Fibroblast of lung (primary cell): Measurements from ENCODE around the gene VAPB.

Experiments
- CTCF ChIP-seq, 2 donors: IDR thresholded peaks in 1 of 2; conservative IDR thresholded peaks in 1 of 2; 1 replicate in 1 of 2; 2 replicates in 1 of 2; pipeline ENCODE4 v1.5.1; 2011 to 2012; ENCODE audit warnings: low read length in 2 of 2, control low read depth in 1 of 2, inconsistent platforms in 1 of 2, low read depth in 1 of 2, mild to moderate bottlenecking in 1 of 2
- EZH2 ChIP-seq: IDR thresholded peaks from 2 replicates; pipeline ENCODE4 v1.5.1; 2012; ENCODE audit warnings: low read length, control low read depth, mild to moderate bottlenecking; ENCODE audit errors: missing control alignments

DNA sequence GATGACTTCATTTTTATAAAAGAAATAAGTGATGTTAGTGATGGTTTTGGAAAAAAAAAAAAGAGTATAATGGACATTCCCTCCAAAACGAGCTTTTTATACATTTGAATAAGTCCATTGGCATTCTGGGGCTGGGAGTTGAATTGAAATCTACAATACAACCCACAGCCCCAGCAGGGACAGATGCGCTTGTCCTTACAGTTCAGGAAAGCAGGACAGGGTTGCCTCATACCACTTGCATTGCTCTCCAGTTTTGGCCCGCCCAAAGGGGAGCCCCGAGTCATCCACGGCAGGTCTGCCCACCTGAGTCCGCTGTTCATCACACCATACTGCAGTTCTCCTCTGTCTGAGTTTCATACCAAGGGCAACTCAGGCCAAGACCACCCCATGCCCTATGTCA, 46.2 kb downstream of the VAPB start:
- TF ChIP-seq CTCF (conservative IDR thresholded peaks at IDR 0.05 in 1 of 2, IDR thresholded peaks at IDR 0.05 in 1 of 2; ENCODE audit: low read depth in 1 of 2, low read length in 2 of 2) (no peak), EZH2 (no peak)
